Mammary epithelial cell (primary cell): ENCODE results near the gene JDP2.

Source experiments
- CTCF ChIP-seq, 2 donors: IDR thresholded peaks in 1 of 2; conservative IDR thresholded peaks in 1 of 2; 2 replicates each; pipeline ENCODE4 v1.5.1; 2011 to 2012; ENCODE audit warnings: inconsistent platforms in 2 of 2, low read length in 2 of 2, mild to moderate bottlenecking in 2 of 2, control low read depth in 1 of 2, low read depth in 1 of 2; ENCODE audit not compliant: insufficient read depth in 1 of 2; ENCODE audit errors: extremely low read depth in 1 of 2
- EZH2 ChIP-seq: IDR thresholded peaks from 2 replicates; pipeline ENCODE4 v1.6.1; 2012; ENCODE audit warnings: low read length, inconsistent platforms, borderline replicate concordance

DNA sequence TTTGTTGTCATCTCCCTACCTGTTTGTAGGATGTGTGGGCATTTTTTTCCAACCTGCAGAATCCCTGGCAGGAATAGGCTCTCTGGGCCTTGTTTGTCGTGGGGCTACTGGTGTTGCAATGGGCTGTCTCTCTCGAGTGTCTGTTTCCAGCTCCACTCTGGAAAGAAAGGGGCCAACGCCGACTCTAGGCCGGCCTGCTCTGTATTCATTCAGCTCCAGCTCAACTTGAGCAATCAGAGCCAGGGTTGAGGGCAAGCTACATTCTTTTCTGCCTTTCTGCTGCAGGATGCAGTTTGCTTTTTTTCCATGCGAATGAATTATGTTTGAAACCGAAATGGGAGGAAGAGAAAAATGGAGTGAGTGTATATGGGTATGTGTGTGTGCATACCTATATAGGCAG, 2.3 kb downstream of the JDP2 start:
- TF ChIP-seq CTCF (conservative IDR thresholded peaks at IDR 0.05 in 1 of 2, IDR thresholded peaks at IDR 0.05 in 1 of 2; ENCODE audit: extremely low read depth in 1 of 2, insufficient read depth in 1 of 2, low read depth in 1 of 2, low read length in 2 of 2), result no peak
- TF ChIP-seq EZH2, result no peak
